MM.1S (cell line): ENCODE measurements around the gene HASPIN.

Experiments used
- CTCF ChIP-seq: fragments of 300-600 bp; sonication (generic); IDR thresholded peaks from 2 replicates; pipeline ENCODE4 v1.5.1; 2016; ENCODE audit warnings: antibody characterized with exemption, low read length, mixed read lengths
- EZH2phosphoT487 ChIP-seq: fragments of 300-600 bp; sonication (generic); IDR thresholded peaks from 2 replicates; pipeline ENCODE4 v1.6.1; 2018; ENCODE audit warnings: antibody characterized with exemption, low read length

DNA sequence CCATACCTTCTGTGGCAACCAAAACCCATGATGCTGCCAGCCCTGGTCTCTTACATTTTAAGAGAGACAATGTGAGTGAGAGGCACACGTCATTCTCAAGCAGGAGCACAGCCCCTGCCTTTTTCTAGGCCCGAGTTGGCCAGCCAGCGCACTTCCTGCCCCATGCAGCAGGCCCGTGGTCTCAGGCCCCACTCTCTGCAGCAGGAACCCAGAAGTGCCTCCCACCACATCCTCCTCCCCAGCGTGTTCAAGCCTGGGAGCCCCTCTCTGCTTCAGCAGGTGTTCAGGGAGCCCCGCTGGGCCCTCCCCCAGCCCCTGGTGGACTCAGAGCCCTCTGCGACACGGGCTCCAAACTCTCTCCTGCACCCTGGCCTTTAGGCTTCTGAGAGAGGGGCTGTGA, 46.8 kb downstream of the HASPIN start:
- TF ChIP-seq CTCF, result no peak
- TF ChIP-seq EZH2phosphoT487, result no peak
